Measurements from ENCODE around the gene IDUA.

DNA sequence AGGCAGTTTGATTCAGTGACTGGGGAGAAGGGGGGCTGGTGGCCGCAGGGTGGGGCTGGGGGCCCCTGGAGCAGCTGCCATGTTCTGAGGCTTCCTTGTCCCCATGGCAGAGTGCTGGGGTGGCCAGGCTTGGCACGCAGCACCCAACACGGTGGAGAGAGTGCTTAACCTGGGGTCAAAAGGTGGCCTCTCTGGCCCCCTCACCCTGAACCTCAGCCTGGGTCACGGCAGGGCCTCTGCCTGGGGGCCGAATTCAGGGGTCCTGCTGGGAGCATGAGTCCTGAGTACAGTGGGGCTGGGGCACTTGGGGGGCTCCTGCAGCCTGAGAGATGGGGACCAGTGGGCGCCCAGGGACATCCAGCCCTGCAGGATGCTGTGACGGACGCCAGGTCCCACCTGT, 44.5 kb downstream of the IDUA start:
- TF ChIP-seq, protein P1, sequence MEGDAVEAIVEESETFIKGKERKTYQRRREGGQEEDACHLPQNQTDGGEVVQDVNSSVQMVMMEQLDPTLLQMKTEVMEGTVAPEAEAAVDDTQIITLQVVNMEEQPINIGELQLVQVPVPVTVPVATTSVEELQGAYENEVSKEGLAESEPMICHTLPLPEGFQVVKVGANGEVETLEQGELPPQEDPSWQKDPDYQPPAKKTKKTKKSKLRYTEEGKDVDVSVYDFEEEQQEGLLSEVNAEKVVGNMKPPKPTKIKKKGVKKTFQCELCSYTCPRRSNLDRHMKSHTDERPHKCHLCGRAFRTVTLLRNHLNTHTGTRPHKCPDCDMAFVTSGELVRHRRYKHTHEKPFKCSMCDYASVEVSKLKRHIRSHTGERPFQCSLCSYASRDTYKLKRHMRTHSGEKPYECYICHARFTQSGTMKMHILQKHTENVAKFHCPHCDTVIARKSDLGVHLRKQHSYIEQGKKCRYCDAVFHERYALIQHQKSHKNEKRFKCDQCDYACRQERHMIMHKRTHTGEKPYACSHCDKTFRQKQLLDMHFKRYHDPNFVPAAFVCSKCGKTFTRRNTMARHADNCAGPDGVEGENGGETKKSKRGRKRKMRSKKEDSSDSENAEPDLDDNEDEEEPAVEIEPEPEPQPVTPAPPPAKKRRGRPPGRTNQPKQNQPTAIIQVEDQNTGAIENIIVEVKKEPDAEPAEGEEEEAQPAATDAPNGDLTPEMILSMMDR (IDR thresholded peaks at IDR 0.05; ENCODE audit: low read length) = no peak
- no peak for TF ChIP-seq EZH2phosphoT487 (IDR thresholded peaks at IDR 0.05; ENCODE audit: low read length)
